Rectal smooth muscle tissue (tissue), 1 donor: Measurements from ENCODE around the gene ADORA1.

ENCODE experiments used
- H3K27ac ChIP-seq: one replicate; pipeline ENCODE4 v1.7.0; 2013; ENCODE audit warnings: low read depth, low read length, inconsistent platforms
- H3K27me3 ChIP-seq: one replicate; pipeline ENCODE4 v1.7.0; 2013; ENCODE audit warnings: low read length; ENCODE audit not compliant: control insufficient read depth, insufficient read depth
- H3K36me3 ChIP-seq: one replicate; pipeline ENCODE4 v1.7.0; 2013; ENCODE audit warnings: low read length; ENCODE audit not compliant: control insufficient read depth, insufficient read depth
- H3K4me1 ChIP-seq: one replicate; pipeline ENCODE4 v1.7.0; 2013; ENCODE audit warnings: low read length; ENCODE audit not compliant: control insufficient read depth, insufficient read depth
- H3K4me3 ChIP-seq: one replicate; pipeline ENCODE4 v1.7.0; 2013; ENCODE audit warnings: low read length
- H3K9ac ChIP-seq: one replicate; pipeline ENCODE4 v1.7.0; 2013; ENCODE audit warnings: low read length

Gene ADORA1

GRCh38 chr1:203127666-203128430 lies at the start of gene ADORA1:
Gene ADORA1, plus strand, starts transcription at chr1:203127726. Its CDS starts 1,116 bp downstream, at chr1:203128842.
- Histone ChIP-seq H3K27ac (no peak within 1 kb of the TSS), H3K4me3 (peak within 1 kb of the TSS; percentile 62), H3K27me3 (peaks cover 10% of the 10 kb centered on the region), H3K4me1 (peaks cover 12% of the 10 kb centered on the region), H3K9ac (no peak within 1 kb of the TSS), H3K36me3 (no peaks in the 10 kb centered on the region)

GRCh38 chr1:203077956-203078355 lies 49.6 kb upstream of the ADORA1 start:
- H3K9ac ChIP-seq: no peak overlapping the region
- no peak overlapping the region for H3K4me3 ChIP-seq
- no peak overlapping the region for H3K27ac ChIP-seq
- no peaks in the 10 kb centered on the region for H3K36me3 ChIP-seq
- H3K4me1 ChIP-seq: no peaks in the 10 kb centered on the region
- peaks cover 11% of the 10 kb centered on the region for H3K27me3 ChIP-seq

GRCh38 chr1:203078478-203078877 lies 49.0 kb upstream of the ADORA1 start:
- Histone ChIP-seq H3K36me3 (no peaks in the 10 kb centered on the region), H3K27me3 (peaks cover 11% of the 10 kb centered on the region), H3K4me3 (no peak overlapping the region), H3K9ac (no peak overlapping the region), H3K27ac (no peak overlapping the region), H3K4me1 (no peaks in the 10 kb centered on the region)

GRCh38 chr1:203080456-203080855 lies 47.1 kb upstream of the ADORA1 start:
- no peak overlapping the region for H3K4me3 ChIP-seq
- H3K27me3 ChIP-seq: peaks cover 11% of the 10 kb centered on the region
- no peak overlapping the region for H3K9ac ChIP-seq
- H3K27ac ChIP-seq: no peak overlapping the region
- H3K4me1 ChIP-seq: no peaks in the 10 kb centered on the region
- H3K36me3 ChIP-seq: no peaks in the 10 kb centered on the region

- no peak overlapping the region for H3K4me3 ChIP-seq
- H3K4me1 ChIP-seq: no peaks in the 10 kb centered on the region
- no peak overlapping the region for H3K27ac ChIP-seq
- H3K9ac ChIP-seq: no peak overlapping the region
- no peaks in the 10 kb centered on the region for H3K36me3 ChIP-seq
- peaks cover 2% of the 10 kb centered on the region for H3K27me3 ChIP-seq
Measured at GRCh38 chr1:203081465-203082230, 45.9 kb upstream of the ADORA1 start.

GRCh38 chr1:203082231-203082505 lies 45.4 kb upstream of the ADORA1 start:
- Histone ChIP-seq H3K27ac (no peak overlapping the region), H3K36me3 (no peaks in the 10 kb centered on the region), H3K4me3 (no peak overlapping the region), H3K4me1 (no peaks in the 10 kb centered on the region), H3K9ac (no peak overlapping the region), H3K27me3 (no peaks in the 10 kb centered on the region)

- Histone ChIP-seq H3K9ac (no peak overlapping the region), H3K4me1 (no peaks in the 10 kb centered on the region), H3K4me3 (no peak overlapping the region), H3K27ac (no peak overlapping the region), H3K36me3 (no peaks in the 10 kb centered on the region), H3K27me3 (no peaks in the 10 kb centered on the region)
Measured at GRCh38 chr1:203082571-203083462, 44.7 kb upstream of the ADORA1 start.

GRCh38 chr1:203083463-203083921 lies 44.0 kb upstream of the ADORA1 start:
- Histone ChIP-seq H3K4me3 (no peak overlapping the region), H3K4me1 (no peaks in the 10 kb centered on the region), H3K27ac (no peak overlapping the region), H3K9ac (no peak overlapping the region), H3K27me3 (no peaks in the 10 kb centered on the region), H3K36me3 (no peaks in the 10 kb centered on the region)

GRCh38 chr1:203084588-203085527 lies 42.7 kb upstream of the ADORA1 start:
- Histone ChIP-seq H3K27ac (no peak overlapping the region), H3K36me3 (no peaks in the 10 kb centered on the region), H3K9ac (no peak overlapping the region), H3K4me3 (no peak overlapping the region), H3K27me3 (no peaks in the 10 kb centered on the region), H3K4me1 (no peaks in the 10 kb centered on the region)

- no peak within 1 kb of the TSS for H3K4me3 ChIP-seq
- H3K27me3 ChIP-seq: no peaks in the 10 kb centered on the region
- no peak within 1 kb of the TSS for H3K27ac ChIP-seq
- no peaks in the 10 kb centered on the region for H3K4me1 ChIP-seq
- H3K36me3 ChIP-seq: no peaks in the 10 kb centered on the region
- H3K9ac ChIP-seq: no peak within 1 kb of the TSS
Measured at GRCh38 chr1:203085528-203086406, 41.8 kb upstream of the ADORA1 start, which contains the start of gene MYOG. Gene MYOG, minus strand, starts transcription at chr1:203086012. Its CDS starts 51 bp downstream, at chr1:203085961.
